Mucosa of descending colon (tissue), 3 donors: ENCODE results near the gene DNAJC8. TPM values are rescaled to one million over a fixed set of nuclear protein-coding genes. Genes with fewer than 3 reads are reported as not detected.

Source experiments
- ATAC-seq: fragments of 200-7000 bp; cut with Tn5 transposase; one replicate; pipeline ENCODE4 v1.9.1; 2020; ENCODE audit warnings: mild to moderate bottlenecking, moderate library complexity
- DNase-seq, 3 donors: peaks; one replicate each; pipeline ENCODE4 v3.0.0-alpha.2; 2020
- H3K36me3 ChIP-seq: fragments of 200-600 bp; one replicate; pipeline ENCODE4 v1.8.0; 2021; ENCODE audit warnings: low read depth, mild to moderate bottlenecking
- H3K4me1 ChIP-seq: fragments of 200-600 bp; one replicate; pipeline ENCODE4 v1.8.0; 2021; ENCODE audit warnings: low read depth, mild to moderate bottlenecking
- H3K4me3 ChIP-seq: fragments of 200-600 bp; one replicate; pipeline ENCODE4 v1.8.0; 2021; ENCODE audit warnings: mild to moderate bottlenecking
- H3K9me3 ChIP-seq: fragments of 200-600 bp; one replicate; pipeline ENCODE4 v1.8.0; 2021; ENCODE audit warnings: mild to moderate bottlenecking
- intact Hi-C, 2 donors: fragments of 100-400 bp; cut with DNase I in 1 of 2; cut with micrococcal nuclease in 1 of 2; formaldehyde crosslinking; loops; one replicate each; pipeline versions ENCODE4 v1.11.0 to v1.11.1; 2022; cut with DNase I, micrococcal nuclease
- total RNA-seq, 3 donors: library from RNA; stranded (reverse); fragmentation: NEBNext Ultra II Directional in 2 of 3; extraction: Animal tissue kit (Norgen Biotek cat#: 25700) in 2 of 3; gene quantifications; one replicate each; pipeline versions ENCODE4 v1.2.1 to v1.2.4, GENCODE V29; 2021 to 2023
- TF ChIP-seq, protein P1 (sequence below): fragments of 200-600 bp; IDR thresholded peaks from one replicate; pipeline ENCODE4 v1.8.0; 2022; ENCODE audit warnings: antibody characterized with exemption, mild to moderate bottlenecking
- donor health status: DM: no; HTN: no; CAD: no; lungs with moderate emphysema.
- donor health status: DM: no; HTN: no; CAD: no.
- donor health status: DM: no; HTN: yes; CAD: no.

Gene DNAJC8
- total RNA-seq, 3 donors from 2014 or later = 41.6 to 76.7 (median 56.7) TPM

DNA sequence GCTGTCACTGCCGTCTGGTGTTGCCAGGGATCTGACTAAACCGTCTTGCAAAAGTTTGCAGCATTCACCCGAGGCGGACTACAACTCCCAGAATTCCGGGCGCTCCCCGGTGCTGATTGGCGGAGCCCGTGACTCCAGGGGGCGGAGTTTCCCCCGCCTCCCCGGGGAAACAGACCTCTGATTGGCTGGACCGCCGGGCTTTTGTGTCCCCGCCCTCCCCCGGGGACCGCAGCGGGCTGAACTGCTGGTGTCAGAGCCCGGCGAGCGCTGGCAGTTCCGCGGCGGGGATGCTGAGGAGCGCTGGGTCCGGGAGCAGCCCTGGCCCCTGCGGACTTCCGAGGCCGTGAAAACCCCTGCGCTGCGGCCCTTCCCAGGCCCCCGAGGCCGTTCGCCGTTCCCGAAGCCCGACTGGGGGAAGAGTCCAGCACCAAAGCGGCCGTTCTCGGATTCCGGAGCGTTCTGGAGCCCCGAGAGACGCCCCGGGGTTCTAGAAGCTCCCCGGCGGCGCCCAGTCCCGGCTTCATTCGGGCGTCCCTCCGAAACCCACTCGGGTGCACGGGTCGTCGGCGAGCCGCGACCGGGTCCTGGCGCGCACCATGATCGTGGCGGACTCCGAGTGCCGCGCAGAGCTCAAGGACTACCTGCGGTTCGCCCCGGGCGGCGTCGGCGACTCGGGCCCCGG lies 26.6 kb upstream of the DNAJC8 start, which contains the start of gene SESN2:
SESN2 (plus strand) TSS at position 267 of the 682 bp plus-strand sequence; CDS start at position 597, 330 bp downstream.
- DNase-seq = peak; percentile 99 to 100 (median 99)
- Histone ChIP-seq H3K36me3 (no peaks in the 10 kb centered on the region), H3K4me3 (peak within 1 kb of the TSS; percentile 97), H3K4me1 (peaks cover 32% of the 10 kb centered on the region), H3K9me3 (no peaks in the 10 kb centered on the region)
- TF ChIP-seq, protein P1, sequence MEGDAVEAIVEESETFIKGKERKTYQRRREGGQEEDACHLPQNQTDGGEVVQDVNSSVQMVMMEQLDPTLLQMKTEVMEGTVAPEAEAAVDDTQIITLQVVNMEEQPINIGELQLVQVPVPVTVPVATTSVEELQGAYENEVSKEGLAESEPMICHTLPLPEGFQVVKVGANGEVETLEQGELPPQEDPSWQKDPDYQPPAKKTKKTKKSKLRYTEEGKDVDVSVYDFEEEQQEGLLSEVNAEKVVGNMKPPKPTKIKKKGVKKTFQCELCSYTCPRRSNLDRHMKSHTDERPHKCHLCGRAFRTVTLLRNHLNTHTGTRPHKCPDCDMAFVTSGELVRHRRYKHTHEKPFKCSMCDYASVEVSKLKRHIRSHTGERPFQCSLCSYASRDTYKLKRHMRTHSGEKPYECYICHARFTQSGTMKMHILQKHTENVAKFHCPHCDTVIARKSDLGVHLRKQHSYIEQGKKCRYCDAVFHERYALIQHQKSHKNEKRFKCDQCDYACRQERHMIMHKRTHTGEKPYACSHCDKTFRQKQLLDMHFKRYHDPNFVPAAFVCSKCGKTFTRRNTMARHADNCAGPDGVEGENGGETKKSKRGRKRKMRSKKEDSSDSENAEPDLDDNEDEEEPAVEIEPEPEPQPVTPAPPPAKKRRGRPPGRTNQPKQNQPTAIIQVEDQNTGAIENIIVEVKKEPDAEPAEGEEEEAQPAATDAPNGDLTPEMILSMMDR = peak; percentile 9
- intact Hi-C loops = no loop called here
- ATAC-seq = peak; percentile 97

DNA sequence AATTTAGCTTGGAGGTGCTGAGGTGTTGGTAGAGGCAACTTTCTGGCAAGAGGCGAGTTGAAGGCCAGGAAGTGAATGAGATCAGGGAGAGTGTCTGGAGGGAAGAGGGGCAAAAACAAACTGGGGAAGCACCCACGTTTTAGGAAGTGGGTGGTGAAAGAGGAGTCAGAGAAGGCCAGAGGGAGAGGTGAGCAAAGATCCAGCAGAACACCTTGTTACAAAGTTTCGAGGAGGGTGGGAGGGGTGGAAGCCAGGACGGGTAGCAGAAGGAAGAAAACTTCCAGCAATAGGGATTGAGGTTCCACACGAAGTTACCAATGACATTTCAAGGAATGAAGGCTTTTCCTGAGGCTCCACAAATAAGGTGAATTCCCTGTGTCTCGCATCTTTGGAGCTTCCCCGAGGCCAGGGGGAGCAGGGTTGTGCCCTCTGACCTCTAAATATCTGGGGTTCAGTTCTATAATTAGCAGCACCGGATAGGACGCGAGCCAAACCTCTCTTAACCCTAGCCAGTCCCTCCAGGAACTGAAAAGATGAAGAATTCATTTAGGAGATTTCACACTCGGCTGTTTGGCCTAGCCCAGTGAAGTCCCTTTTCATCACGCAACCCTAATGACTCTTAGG lies 25.9 kb upstream of the DNAJC8 start:
- no peaks in the 10 kb centered on the region for H3K36me3 ChIP-seq
- peaks cover 31% of the 10 kb centered on the region for H3K4me1 ChIP-seq
- DNase-seq = no peak
- intact Hi-C loops = no loop called here
- H3K4me3 ChIP-seq = no peak overlapping the region
- TF ChIP-seq, protein P1 = no peak
- no peak for ATAC-seq
- no peaks in the 10 kb centered on the region for H3K9me3 ChIP-seq

DNA sequence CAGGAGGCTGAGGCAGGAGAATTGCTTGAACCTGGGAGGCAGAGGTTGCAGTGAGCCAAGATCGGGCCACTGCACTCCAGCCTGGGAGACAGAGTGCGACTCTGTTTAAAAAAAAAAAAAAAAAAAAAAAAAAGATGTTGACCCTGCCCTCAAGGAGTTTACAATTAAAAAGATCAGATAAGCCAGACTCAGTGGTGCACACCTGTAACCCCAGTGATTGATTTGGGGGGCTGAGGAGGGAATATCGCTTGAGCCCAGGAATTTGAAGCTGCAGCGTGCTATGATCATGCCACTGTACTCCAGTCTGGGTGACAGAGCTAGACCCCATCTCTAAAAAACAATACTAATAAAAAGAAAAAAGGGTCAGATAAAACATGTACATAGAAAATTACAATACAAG lies 24.9 kb upstream of the DNAJC8 start:
- TF ChIP-seq, protein P1 = no peak
- DNase-seq = no peak
- no peak overlapping the region for H3K4me3 ChIP-seq
- intact Hi-C loops = no loop called here
- H3K9me3 ChIP-seq = no peaks in the 10 kb centered on the region
- no peak for ATAC-seq
- H3K4me1 ChIP-seq = peaks cover 21% of the 10 kb centered on the region
- no peaks in the 10 kb centered on the region for H3K36me3 ChIP-seq

DNA sequence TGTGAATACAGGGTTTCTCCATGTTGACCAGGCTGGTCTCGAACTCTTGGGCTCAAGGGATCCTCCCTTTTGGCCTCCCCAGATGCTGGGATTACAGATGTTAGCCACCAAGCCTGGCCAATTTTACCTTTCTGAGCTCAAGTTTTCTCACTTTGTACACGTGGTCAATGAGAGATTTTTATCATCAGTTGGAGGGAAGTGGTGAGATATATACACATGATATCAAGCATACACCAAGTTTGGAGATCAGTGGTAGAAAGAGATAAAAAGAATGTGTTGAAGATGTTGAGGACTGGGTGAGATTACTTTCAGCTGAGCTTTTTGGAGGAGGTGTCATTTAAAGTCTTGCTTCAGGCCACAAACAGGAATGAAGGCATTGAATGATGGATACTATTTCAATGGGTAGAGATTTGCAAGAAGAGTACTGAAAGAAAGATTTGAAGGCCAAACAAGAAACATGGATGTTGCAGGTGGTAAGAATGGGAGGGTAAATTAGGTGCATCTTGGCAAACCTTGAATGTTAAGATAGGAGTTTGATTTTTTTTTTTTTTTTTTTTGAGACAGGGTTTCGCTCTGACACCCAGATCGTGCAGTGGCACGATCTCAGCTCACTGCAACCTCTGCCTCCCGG lies 23.5 kb upstream of the DNAJC8 start:
- intact Hi-C loops = no loop called here
- ATAC-seq (no peak), DNase-seq (no peak)
- no peak overlapping the region for H3K4me3 ChIP-seq
- no peaks in the 10 kb centered on the region for H3K9me3 ChIP-seq
- H3K36me3 ChIP-seq = no peaks in the 10 kb centered on the region
- TF ChIP-seq, protein P1 = no peak
- H3K4me1 ChIP-seq = peaks cover 10% of the 10 kb centered on the region

DNA sequence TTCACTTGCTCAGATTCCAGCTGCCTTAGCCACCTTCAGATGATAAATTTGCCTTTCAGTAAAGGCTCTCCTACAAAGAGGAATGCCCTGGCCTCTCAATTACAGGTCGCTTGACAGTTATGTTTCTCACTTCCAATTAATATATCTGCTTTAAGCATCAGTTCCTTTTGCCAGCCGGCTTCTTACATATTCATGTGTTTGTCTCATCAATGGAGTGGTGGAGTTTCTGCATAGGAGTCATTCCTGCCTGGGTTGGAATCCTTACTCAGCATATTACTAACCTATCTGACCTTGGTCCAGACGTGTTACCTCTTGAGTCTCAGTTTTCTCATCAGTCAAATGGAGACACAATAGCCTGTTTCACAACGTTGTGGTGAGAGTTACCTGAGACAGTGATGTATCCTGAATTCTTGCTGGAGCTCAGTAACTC lies 17.1 kb upstream of the DNAJC8 start:
- no peak overlapping the region for H3K4me3 ChIP-seq
- H3K36me3 ChIP-seq = peaks cover 3% of the 10 kb centered on the region
- intact Hi-C loops = no loop called here
- H3K4me1 ChIP-seq = peaks cover 36% of the 10 kb centered on the region
- TF ChIP-seq, protein P1 = no peak
- no peak for ATAC-seq
- H3K9me3 ChIP-seq = peaks cover 2% of the 10 kb centered on the region
- DNase-seq = no peak
